Hepatocyte (in vitro differentiated cells): Measurements from ENCODE around the gene PPME1. TPM values are rescaled to one million over a fixed set of nuclear protein-coding genes. Genes with fewer than 3 reads are reported as not detected.

Experiments
- DNase-seq: peaks from one replicate; pipeline ENCODE4 v3.0.0-alpha.2; 2016; ENCODE audit warnings: low spot score
- H2AFZ ChIP-seq: fragments of 200-600 bp; sonication (generic); 2 replicates; pipeline ENCODE4 v1.6.0; 2016; ENCODE audit warnings: antibody characterized with exemption, mild to moderate bottlenecking
- H3K27ac ChIP-seq: fragments of 200-600 bp; sonication (generic); 2 replicates; pipeline ENCODE4 v1.5.1; 2016; ENCODE audit warnings: mild to moderate bottlenecking
- H3K27me3 ChIP-seq: fragments of 200-600 bp; sonication (generic); 2 replicates; pipeline ENCODE4 v1.6.1; 2016
- H3K36me3 ChIP-seq: fragments of 200-600 bp; sonication (generic); replicated peaks from 2 replicates; pipeline ENCODE4 v1.5.1; 2016; ENCODE audit warnings: low read depth; ENCODE audit not compliant: insufficient read depth
- H3K4me1 ChIP-seq: fragments of 200-600 bp; sonication (generic); 2 replicates; pipeline ENCODE4 v1.5.1; 2016; ENCODE audit warnings: mild to moderate bottlenecking, moderate library complexity; ENCODE audit not compliant: insufficient read depth
- H3K4me2 ChIP-seq: fragments of 200-600 bp; sonication (generic); 2 replicates; pipeline ENCODE4 v1.6.0; 2016
- H3K4me3 ChIP-seq: fragments of 200-600 bp; sonication (generic); 2 replicates; pipeline ENCODE4 v1.5.1; 2016; ENCODE audit warnings: mild to moderate bottlenecking
- H3K79me2 ChIP-seq: fragments of 200-600 bp; sonication (generic); 2 replicates; pipeline ENCODE4 v1.6.0; 2017; ENCODE audit warnings: mild to moderate bottlenecking
- H3K9me2 ChIP-seq: fragments of 200-600 bp; sonication (generic); replicated peaks from 2 replicates; pipeline ENCODE4 v1.6.0; 2017; ENCODE audit warnings: mild to moderate bottlenecking; ENCODE audit not compliant: insufficient read depth
- H3K9me3 ChIP-seq: fragments of 200-600 bp; sonication (generic); 2 replicates; pipeline ENCODE4 v1.5.1; 2016; ENCODE audit warnings: low read depth, mild to moderate bottlenecking
- H4K20me1 ChIP-seq: fragments of 200-600 bp; sonication (generic); 2 replicates; pipeline ENCODE4 v1.6.0; 2016; ENCODE audit warnings: mild to moderate bottlenecking; ENCODE audit not compliant: insufficient read depth, poor library complexity, severe bottlenecking
- CTCF ChIP-seq: fragments of 200-600 bp; sonication (generic); IDR thresholded peaks from 2 replicates; pipeline ENCODE4 v1.5.1; 2016; ENCODE audit warnings: antibody characterized with exemption, mild to moderate bottlenecking; ENCODE audit not compliant: poor library complexity
- EZH2 ChIP-seq: fragments of 200-600 bp; sonication (generic); IDR thresholded peaks from 2 replicates; pipeline ENCODE4 v1.6.1; 2016; ENCODE audit warnings: antibody characterized with exemption, mild to moderate bottlenecking, borderline replicate concordance
- EZH2phosphoT487 ChIP-seq: fragments of 200-600 bp; sonication (generic); IDR thresholded peaks from one replicate; pipeline ENCODE4 v1.6.1; 2018; ENCODE audit warnings: antibody characterized with exemption, mild to moderate bottlenecking, low read depth, moderate library complexity; ENCODE audit not compliant: unreplicated experiment, severe bottlenecking
- whole genome bisulfite sequencing: methylation state at CpG from one replicate; pipeline ENCODE4 v1.1.6; 2016; ENCODE audit warnings: low lambda C conversion rate; ENCODE audit errors: missing lambda C conversion rate; 5-methylcytosine and 5-hydroxymethylcytosine counted together
- polyA plus RNA-seq: library from polyadenylated mRNA; unstranded; fragments of >200 nt; fragmentation: Nextera tagmentation; extraction: Ambion mirVana; gene quantifications from 2 replicates; pipeline ENCODE4 v1.2.1, GENCODE V29; 2016
- total RNA-seq: library from RNA; depleted of rRNA; stranded (reverse); fragments of >200 nt; gene quantifications from 2 replicates; pipeline ENCODE4 v1.2.3, GENCODE V29; 2014

Gene PPME1
- total and polyA plus RNA-seq, 2 experiments from 2014 or later, result 25.2 to 45.7 TPM

GRCh38 chr11:74204701-74205100, 33.6 kb downstream of the PPME1 start:
- no peaks in the 10 kb centered on the region for H3K9me2 ChIP-seq
- H3K9me3 ChIP-seq, result no peaks in the 10 kb centered on the region
- H3K4me2 ChIP-seq, result no peak overlapping the region
- TF ChIP-seq EZH2phosphoT487, result no peak
- TF ChIP-seq EZH2, result no peak
- no peak for TF ChIP-seq CTCF
- 84% methylated on average over 1 of the region's 1 CpG for WGBS
- H3K4me3 ChIP-seq, result no peak overlapping the region
- no peaks in the 10 kb centered on the region for H3K79me2 ChIP-seq
- no peaks in the 10 kb centered on the region for H3K4me1 ChIP-seq
- no peak for DNase-seq
- no peak overlapping the region for H2AFZ ChIP-seq
- H3K36me3 ChIP-seq, result no peaks in the 10 kb centered on the region
- no peak overlapping the region for H3K27ac ChIP-seq
- no peaks in the 10 kb centered on the region for H3K27me3 ChIP-seq
- no peaks in the 10 kb centered on the region for H4K20me1 ChIP-seq

- no peaks in the 10 kb centered on the region for H3K4me1 ChIP-seq
- no peak overlapping the region for H3K4me2 ChIP-seq
- no peaks in the 10 kb centered on the region for H3K9me3 ChIP-seq
- H3K27ac ChIP-seq, result no peak overlapping the region
- H3K9me2 ChIP-seq, result no peaks in the 10 kb centered on the region
- no peaks in the 10 kb centered on the region for H3K79me2 ChIP-seq
- 93% methylated on average over 1 of the region's 1 CpG for WGBS
- no peak for DNase-seq
- H3K4me3 ChIP-seq, result no peak overlapping the region
- H3K27me3 ChIP-seq, result no peaks in the 10 kb centered on the region
- H3K36me3 ChIP-seq, result no peaks in the 10 kb centered on the region
- H2AFZ ChIP-seq, result no peak overlapping the region
- H4K20me1 ChIP-seq, result no peaks in the 10 kb centered on the region
- TF ChIP-seq EZH2, result no peak
- TF ChIP-seq CTCF, result no peak
- no peak for TF ChIP-seq EZH2phosphoT487
Observed at GRCh38 chr11:74205181-74205580, 34.1 kb downstream of the PPME1 start.

GRCh38 chr11:74206746-74207145, 35.7 kb downstream of the PPME1 start:
- H3K4me1 ChIP-seq, result no peaks in the 10 kb centered on the region
- no peaks in the 10 kb centered on the region for H3K9me2 ChIP-seq
- 94% methylated on average over 1 of the region's 1 CpG for WGBS
- no peak overlapping the region for H3K4me3 ChIP-seq
- no peaks in the 10 kb centered on the region for H3K9me3 ChIP-seq
- H3K36me3 ChIP-seq, result no peaks in the 10 kb centered on the region
- no peak for TF ChIP-seq CTCF
- no peak for TF ChIP-seq EZH2phosphoT487
- H3K4me2 ChIP-seq, result no peak overlapping the region
- H3K27me3 ChIP-seq, result no peaks in the 10 kb centered on the region
- no peak overlapping the region for H3K27ac ChIP-seq
- no peaks in the 10 kb centered on the region for H3K79me2 ChIP-seq
- no peak for DNase-seq
- no peak overlapping the region for H2AFZ ChIP-seq
- no peaks in the 10 kb centered on the region for H4K20me1 ChIP-seq

GRCh38 chr11:74208507-74208906, 37.4 kb downstream of the PPME1 start:
- Histone ChIP-seq H3K27me3 (no peaks in the 10 kb centered on the region), H3K27ac (no peak overlapping the region), H3K36me3 (no peaks in the 10 kb centered on the region), H3K9me2 (no peaks in the 10 kb centered on the region), H3K79me2 (no peaks in the 10 kb centered on the region), H3K4me2 (no peak overlapping the region), H2AFZ (no peak overlapping the region), H3K9me3 (no peaks in the 10 kb centered on the region), H3K4me1 (no peaks in the 10 kb centered on the region), H4K20me1 (no peaks in the 10 kb centered on the region), H3K4me3 (no peak overlapping the region)
- TF ChIP-seq EZH2 (no peak), CTCF (no peak), EZH2phosphoT487 (no peak)
- no peak for DNase-seq
